Left cardiac atrium (tissue), 4 donors: ENCODE data around the gene SYPL2. TPM values are rescaled to one million over a fixed set of nuclear protein-coding genes. Genes with fewer than 3 reads are reported as not detected.
A peak's percentile ranks its signal among the peaks of the same experiment; 100 is the strongest.
"Not testable (repeated sequence)": the region's sequence is repeated elsewhere in the genome, so short reads cannot be mapped to it uniquely, and the experiment has no call there.

Experiments
- ATAC-seq, 2 donors: fragments of 200-7000 bp; cut with Tn5 transposase; one replicate each; pipeline ENCODE4 v1.9.1; 2020; ENCODE audit warnings: mild to moderate bottlenecking in 2 of 2, moderate library complexity in 2 of 2
- DNase-seq: peaks from one replicate; pipeline ENCODE4 v3.0.0-alpha.2; 2020
- intact Hi-C, 2 donors: fragments of 100-400 bp; cut with DNase I; formaldehyde crosslinking; loops; one replicate each; pipeline versions ENCODE4 v1.14.1 to v1.15.1; 2022 to 2023
- long read RNA-seq: library from polyadenylated mRNA; unstranded; transcript quantifications from one replicate; pipeline ENCODE4 v2.0.0, GENCODE V29; 2021
- total RNA-seq, 2 donors: library from RNA; stranded (reverse); fragmentation: NEBNext Ultra II Directional; extraction: Animal tissue kit (Norgen Biotek cat#: 25700); gene quantifications; one replicate each; pipeline ENCODE4 v1.2.1, GENCODE V29; 2021
- donor health status: DM: no; HTN: yes; CAD: no.
- donor health status: DM: no; HTN: yes; CAD: no; lungs with severe emphysema.
- donor health status: DM: yes; HTN: yes; CAD: no.
- donor health status: Dilated cardiomyopathy.

The SYPL2 gene
- 10 to 100 TPM; 12.3 to 15.4 TPM for total RNA-seq
- long read RNA-seq, partial matches to known transcripts: 3 of 26 reads
- long read RNA-seq, other reads (novel, unspliced or antisense): 20 of 26 reads

- intact Hi-C loops: loop anchor here in 1 of 2 donors (5.0 kb wide), 1 partner anchor 34 kb away; no protein-coding TSS in a partner anchor
Measured at GRCh38 chr1:109466452-109467300, at the start of gene SYPL2. SYPL2 (plus strand) TSS chr1:109466546; CDS start chr1:109466844, 298 bp downstream.

GRCh38 chr1:109423498-109423897 lies 42.8 kb upstream of the SYPL2 start:
- ATAC-seq (no peak), DNase-seq (no peak)
- intact Hi-C loops: no loop called here

More at GRCh38 chr1:109466452-109467300, at the start of gene SYPL2:
- DNase-seq (peak; percentile 67), ATAC-seq (peak; percentile 89 to 91)

- DNase-seq (peak; percentile 62), ATAC-seq (peak; percentile 22 to 59)
Measured at GRCh38 chr1:109425391-109426280, 40.7 kb upstream of the SYPL2 start.

GRCh38 chr1:109426281-109427170 lies 39.8 kb upstream of the SYPL2 start, which contains the start of gene PSMA5:
PSMA5 (minus strand) TSS chr1:109426448; CDS start chr1:109426330, 118 bp downstream.
- DNase-seq: peak; percentile 98
- ATAC-seq: peak; percentile 99 to 100
- intact Hi-C loops: no loop called here

More at GRCh38 chr1:109425391-109426280, 40.7 kb upstream of the SYPL2 start:
- intact Hi-C loops: no loop called here

GRCh38 chr1:109427171-109427467 lies 39.2 kb upstream of the SYPL2 start:
- no peak for ATAC-seq
- intact Hi-C loops: no loop called here
- DNase-seq: no peak

GRCh38 chr1:109432336-109432735 lies 34.0 kb upstream of the SYPL2 start:
- ATAC-seq (no peak), DNase-seq (no peak)
- intact Hi-C loops: loop anchor here in 1 of 2 donors (5.0 kb wide), 1 partner anchor 35 kb away; the partner anchor contains the start of gene SYPL2

- intact Hi-C loops: loop anchor here in 1 of 2 donors (5.0 kb wide), 1 partner anchor 34 kb away; the partner anchor contains the start of gene SYPL2
- DNase-seq: no peak
- no peak for ATAC-seq
Measured at GRCh38 chr1:109433322-109433721, 33.0 kb upstream of the SYPL2 start.

GRCh38 chr1:109434484-109434883 lies 31.9 kb upstream of the SYPL2 start:
- intact Hi-C loops: loop anchor here in 1 of 2 donors (5.0 kb wide), 1 partner anchor 33 kb away; the partner anchor contains the start of gene SYPL2
- no peak for DNase-seq
- no peak for ATAC-seq

GRCh38 chr1:109438798-109439297 lies 27.5 kb upstream of the SYPL2 start:
- intact Hi-C loops: no loop called here
- ATAC-seq (peak; percentile 63 to 89), DNase-seq (no peak)

- intact Hi-C loops: no loop called here
- DNase-seq: no peak
- ATAC-seq: no peak
Measured at GRCh38 chr1:109441069-109441468, 25.3 kb upstream of the SYPL2 start.

- DNase-seq (no peak), ATAC-seq (no peak)
- intact Hi-C loops: no loop called here
Measured at GRCh38 chr1:109443476-109443875, 22.9 kb upstream of the SYPL2 start.

- intact Hi-C loops: no loop called here
- DNase-seq: no peak
- no peak for ATAC-seq
Measured at GRCh38 chr1:109444346-109444745, 22.0 kb upstream of the SYPL2 start.

GRCh38 chr1:109445949-109446695 lies 20.2 kb upstream of the SYPL2 start:
- DNase-seq, intact Hi-C loops, ATAC-seq: not testable (repeated sequence)

- DNase-seq: no peak
- no peak for ATAC-seq
- intact Hi-C loops: no loop called here
Measured at GRCh38 chr1:109447524-109447923, 18.8 kb upstream of the SYPL2 start.

- DNase-seq (no peak), ATAC-seq (no peak)
- intact Hi-C loops: no loop called here
Measured at GRCh38 chr1:109454497-109455133, 11.7 kb upstream of the SYPL2 start.

- DNase-seq: no peak
- no peak for ATAC-seq
- intact Hi-C loops: no loop called here
Measured at GRCh38 chr1:109457819-109458218, 8.5 kb upstream of the SYPL2 start.

GRCh38 chr1:109466125-109466451 lies 258 bp upstream of the SYPL2 start:
- intact Hi-C loops: loop anchor here in 1 of 2 donors (5.0 kb wide), 1 partner anchor 34 kb away; no protein-coding TSS in a partner anchor
- DNase-seq (no peak), ATAC-seq (no peak)
